NCI-H2029 (cell line): Measurements from ENCODE around the gene WIPF3.

Experiments used
- DNase-seq: peaks from one replicate; lab custom pipeline; 2025; lab: John Stamatoyannopoulos, UW

The WIPF3 gene

DNA sequence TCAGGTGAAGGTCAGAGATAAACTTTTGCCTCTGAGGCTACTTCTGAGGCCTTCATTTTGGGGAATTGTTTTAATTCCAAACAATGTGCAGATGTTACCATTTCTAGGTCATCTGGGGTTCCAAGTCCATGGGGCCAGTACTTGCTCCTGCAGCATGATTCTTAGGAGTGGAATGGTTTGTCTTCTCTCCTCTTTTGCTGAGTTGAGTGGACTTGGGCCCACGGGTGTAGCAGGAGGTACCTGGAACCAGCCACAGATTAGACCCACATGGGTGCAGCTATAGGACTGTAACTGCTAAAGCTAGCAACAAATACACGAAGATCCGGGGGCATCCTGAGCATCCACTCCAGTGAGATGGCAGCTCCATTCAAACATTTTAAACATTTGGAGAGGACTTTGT is 41.6 kb downstream of the WIPF3 start:
- DNase-seq, result no peak

DNA sequence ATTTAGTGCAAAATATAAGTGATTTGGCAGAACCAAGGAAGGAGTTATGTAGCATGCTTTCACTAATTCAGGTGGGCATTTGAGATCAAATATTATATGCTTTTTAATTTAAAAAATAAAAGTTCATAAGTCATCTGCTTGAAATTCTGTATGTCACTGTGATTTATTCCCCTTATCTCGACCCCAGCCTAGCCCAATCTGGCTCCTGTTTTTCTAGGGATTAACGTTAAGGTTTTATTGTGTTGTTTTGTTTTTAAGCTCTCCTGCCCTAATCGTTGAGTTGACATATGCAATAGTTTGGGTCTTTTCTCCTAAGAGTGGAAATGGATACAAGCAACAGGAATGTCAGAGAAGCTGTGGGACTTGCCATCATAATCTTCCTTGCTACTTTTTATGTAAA is 42.6 kb downstream of the WIPF3 start:
- no peak for DNase-seq

DNA sequence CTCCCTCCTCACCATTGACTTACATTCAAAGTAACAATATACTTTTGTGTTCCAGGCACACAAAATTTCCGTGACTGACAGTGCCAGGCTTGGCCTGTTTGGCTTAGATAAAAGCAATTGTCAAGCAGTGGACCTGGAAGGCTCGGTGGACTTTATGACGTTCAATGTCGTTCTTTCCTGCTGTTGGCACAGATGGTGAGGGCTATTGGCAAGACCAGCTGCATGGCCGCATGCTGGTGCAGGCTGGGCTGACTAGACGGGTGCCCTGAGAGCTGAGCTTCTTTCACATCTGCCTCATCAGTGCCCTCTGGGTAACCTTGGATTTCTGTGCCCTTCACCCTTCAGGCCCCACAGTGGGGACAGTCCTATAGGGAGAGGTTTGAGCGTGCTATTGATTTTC is 45.2 kb downstream of the WIPF3 start:
- no peak for DNase-seq

DNA sequence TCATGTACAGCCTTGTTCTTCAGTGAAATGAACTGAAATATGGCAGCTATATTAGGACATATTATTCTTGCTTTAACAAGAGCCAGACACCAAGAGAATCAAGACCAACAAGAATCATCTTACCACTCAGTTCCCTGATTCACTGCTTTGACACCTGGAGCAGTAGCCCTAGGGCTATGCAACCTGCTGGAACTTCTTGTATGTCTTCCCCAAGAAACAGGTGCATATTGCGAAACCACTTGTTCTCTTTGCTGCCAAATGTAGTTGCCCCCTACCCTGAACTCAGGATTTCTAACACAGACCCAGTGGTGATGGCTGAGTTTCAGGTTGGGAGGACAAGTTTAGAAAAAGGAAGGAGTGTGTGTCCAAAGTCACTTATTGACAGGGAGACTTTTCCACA is 46.1 kb downstream of the WIPF3 start:
- no peak for DNase-seq

DNA sequence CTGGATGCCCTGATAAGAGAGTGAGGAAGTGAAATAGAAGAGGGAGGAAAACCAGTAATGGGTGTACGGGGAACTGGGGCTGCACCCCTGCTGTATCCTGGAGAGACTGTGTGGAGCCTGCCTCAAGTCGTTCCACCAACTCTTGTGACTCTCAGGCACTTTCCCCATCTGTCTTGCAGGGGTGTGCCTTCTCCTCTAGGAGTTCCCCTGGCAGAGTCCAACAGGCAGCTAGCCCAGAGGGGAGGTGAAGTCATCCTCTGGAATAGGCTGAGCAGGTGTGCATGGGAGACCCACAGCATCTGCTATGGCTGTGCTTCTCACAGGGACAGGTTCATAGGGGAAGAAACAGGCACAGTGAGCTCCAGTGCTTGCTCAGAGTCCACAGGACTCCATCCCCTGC is 46.8 kb downstream of the WIPF3 start:
- DNase-seq, result no peak

DNA sequence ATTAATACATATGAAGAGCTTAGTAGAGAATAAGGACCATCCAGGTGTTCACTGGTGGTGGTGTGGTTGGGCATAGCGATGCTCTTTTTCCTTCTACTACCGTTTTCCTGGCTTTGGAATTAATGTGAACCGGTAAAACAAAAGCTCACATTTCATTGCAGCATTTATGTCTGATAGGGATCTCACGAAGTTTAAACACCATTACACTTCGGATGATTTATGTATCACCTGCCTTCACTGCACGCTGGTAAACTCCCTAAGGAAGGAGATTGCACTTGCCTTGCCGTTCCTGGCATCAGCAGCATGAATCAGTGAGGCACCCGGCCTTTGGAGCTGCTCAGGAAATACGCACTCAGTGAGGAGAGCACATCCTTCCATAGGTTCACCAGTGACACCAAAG is 47.5 kb downstream of the WIPF3 start:
- DNase-seq, result peak; percentile 33

DNA sequence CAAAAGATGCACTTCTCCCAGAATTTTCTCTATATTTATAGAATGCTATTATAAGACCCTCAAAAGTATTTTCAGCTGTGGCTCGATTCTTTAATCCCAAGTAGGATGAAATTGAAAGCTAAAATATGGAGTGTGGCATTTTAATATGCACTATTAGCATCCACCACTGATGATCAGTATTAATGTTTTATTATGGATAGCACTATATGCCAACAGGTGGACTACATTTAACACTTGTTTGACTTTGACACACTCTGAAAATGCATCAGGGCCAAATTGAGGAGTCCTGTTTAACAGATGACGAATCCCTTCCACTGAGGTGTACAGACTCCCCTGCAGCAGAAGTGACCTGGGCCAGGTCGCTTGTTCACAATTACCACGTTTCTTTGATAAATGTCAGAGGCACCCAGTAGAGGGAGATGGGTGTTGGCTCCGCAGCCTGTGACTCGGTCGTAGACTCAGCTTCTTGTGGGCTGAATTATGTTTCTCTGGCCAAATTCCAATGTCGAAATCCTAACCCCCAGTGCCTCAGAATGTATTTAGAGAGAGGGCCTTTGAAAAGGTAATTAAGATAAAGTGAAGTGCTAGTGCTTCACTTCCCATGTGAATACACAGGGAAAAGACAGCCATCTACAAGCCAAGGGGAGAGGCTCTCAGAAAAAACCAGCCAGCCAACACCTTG is 48.1 kb downstream of the WIPF3 start:
- peak; percentile 68 for DNase-seq

DNA sequence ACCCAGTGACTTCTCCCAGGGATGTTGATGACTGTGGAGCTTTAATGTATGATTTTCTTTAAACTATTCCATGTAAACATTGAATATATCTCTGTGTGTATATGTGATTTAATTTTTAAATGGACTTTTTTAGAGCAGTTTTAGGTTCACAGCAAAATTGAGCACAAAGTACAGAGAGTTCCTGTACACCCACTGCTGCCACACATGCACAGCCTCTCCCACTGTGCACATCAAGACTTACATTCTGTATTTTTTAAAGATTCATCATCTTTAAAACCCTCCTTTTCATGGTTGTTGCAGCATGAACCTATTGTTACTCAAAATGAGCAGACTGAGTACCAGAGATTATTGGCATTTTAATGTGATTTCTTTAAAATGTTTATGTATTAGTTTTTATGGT is 51.3 kb downstream of the WIPF3 start:
- no peak for DNase-seq

DNA sequence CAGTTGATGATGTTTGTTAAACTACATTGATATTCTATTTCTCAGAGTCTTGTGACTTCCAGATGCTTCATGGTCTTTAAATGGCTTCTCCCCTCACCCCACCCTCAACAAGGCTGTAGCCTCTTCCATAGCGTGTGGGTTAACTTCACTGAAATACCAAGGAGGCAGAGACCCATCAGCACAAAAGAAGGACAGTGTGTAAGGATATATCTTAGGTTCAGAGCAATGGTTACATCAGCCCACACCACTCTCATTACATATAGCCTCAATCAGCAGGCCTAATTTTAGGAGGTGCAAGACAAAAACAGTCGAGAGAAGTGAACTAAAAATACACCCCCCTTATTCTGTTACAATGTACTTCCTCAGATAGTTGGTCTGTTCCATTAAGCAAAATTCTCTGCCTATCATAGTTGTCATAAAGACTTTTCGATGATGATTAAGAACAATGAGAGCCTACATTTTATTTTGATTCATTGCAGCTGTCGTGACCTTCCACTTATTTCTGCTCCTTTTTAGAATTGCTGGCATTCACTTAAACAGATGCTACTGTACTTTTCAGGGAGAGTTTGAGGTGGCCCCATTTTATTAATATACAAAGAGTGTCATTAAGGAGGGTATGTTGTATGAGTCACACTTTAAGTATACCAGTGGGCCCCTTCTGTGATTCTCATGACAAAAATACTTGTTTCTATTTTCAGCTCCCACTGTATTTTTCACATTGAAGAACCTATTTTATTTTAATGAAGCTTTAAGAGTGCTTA is 52.1 kb downstream of the WIPF3 start:
- no peak for DNase-seq

DNA sequence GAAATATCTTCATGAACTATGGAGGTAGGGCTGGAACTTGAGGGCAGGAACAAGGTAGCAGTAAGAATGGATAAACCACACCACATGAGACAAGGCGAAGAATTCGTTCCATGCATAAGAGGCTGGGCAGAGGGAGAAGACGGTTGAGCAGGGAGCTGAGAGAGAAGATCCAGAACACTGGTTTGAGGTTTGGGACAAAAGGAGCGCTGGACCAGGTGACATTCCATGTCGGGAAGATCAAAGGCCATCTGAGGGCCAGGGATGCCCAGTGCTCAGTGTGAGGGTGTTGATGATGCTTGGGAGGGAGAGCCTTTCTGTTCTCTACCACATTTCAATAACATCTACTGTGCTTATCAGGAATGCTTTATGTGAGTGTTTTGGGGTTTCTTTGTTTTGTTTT is 52.8 kb downstream of the WIPF3 start:
- DNase-seq, result no peak

DNA sequence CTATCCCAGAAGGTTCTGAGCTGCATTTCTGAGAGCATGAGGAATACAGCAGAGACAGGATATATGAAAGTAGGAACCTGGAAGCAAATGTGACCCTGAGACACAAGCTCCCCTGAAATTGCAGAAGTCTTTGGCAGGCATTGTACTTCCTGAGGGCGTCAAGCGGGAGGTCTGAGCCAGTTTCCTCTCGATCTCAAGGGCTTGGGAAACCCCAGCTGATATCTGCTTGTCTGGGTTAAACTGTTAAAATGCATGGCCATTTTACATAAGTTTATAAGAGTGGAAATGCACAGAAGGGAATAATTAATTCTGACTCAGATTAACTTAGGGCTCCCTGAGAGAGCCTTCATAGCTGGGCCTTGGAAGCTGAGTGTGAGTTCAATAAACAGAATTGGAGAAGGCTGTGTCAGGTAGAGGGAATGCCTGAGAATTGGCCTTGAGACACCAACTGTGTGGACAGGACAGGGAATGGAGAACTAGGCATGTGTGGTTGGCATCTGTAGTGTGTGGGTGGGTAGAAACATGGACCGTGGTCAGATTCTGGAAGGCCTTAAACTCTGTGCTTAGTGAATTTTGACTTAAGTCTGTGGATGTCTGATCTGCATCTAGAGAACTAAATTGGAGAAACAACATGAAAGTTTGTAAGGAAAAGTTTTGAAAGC is 53.3 kb downstream of the WIPF3 start:
- no peak for DNase-seq

DNA sequence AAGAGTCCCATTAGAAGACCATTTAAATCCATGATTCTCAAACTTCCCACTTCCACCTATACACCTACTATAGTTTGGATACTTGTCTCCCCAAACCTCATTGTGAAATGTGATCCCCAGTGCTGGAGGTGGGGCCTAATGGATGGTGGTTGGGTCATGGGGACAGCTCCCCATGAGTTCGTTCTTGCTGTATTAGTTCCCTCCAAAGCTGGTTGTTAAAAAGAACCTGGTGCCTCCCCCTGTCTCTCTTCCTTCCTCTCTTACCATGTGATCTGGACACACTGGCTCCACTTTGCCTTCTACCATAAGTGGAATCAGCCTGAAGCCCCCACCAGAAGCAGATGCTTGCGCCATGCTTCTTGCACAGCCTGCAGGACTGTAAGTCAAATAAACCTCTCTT is 53.9 kb downstream of the WIPF3 start:
- DNase-seq, result no peak

DNA sequence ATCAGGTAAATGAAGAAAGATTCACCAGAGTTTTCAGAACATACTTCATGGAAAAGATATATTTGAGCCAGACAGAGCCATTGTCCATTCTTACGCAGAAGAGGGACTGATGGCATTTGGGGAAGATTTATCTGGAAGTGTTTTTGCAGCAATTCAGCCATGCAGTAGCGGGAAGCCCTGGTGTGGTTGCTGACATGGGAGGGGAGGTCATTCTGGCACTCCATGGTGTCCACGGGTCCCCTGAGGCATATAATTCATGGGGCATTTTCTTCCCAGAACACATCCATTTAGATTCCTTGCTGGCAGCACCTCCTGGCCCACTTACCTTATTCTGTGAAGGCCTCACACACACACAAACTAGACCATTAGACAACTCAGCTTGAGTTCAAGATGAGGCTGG is 55.6 kb downstream of the WIPF3 start:
- DNase-seq, result no peak

DNA sequence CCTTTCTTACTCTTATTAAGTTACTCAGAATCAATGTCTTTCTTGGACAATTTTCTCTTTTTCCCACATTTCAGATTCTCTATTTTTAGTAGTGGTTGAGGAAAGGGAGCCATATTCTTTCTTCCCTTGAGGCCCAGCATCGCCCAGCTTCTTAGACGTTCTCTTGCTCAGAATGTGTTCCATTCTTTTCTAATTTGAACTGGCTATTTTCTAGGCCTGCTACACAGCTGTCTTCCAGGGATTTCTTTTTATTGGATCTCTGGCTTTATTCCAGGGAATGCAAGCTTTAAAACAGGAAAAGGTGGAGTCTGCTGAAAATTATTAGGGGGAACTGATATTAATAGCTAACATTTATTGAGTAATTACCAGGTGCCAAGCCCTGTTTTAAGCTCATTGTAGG is 58.3 kb downstream of the WIPF3 start:
- DNase-seq, result no peak

DNA sequence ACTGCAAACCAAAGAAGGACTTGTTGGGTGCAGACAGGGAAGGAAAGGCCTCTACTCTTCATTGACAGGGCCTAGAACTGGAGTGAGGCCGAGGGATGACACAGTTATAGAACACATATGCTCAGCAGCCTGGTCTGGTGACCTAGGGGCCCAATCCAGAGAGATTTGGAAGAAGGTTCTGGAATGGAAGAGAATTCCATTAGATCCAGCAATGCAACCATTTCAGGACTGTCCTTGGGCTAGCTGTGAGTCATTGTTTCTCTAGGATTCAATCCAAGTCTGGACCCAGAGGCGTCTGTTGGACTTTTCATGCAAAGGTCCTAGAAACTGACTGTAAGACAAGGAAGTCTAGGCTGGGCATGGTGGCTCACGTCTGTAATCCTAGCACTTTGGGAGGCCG is 59.2 kb downstream of the WIPF3 start:
- DNase-seq, result no peak

DNA sequence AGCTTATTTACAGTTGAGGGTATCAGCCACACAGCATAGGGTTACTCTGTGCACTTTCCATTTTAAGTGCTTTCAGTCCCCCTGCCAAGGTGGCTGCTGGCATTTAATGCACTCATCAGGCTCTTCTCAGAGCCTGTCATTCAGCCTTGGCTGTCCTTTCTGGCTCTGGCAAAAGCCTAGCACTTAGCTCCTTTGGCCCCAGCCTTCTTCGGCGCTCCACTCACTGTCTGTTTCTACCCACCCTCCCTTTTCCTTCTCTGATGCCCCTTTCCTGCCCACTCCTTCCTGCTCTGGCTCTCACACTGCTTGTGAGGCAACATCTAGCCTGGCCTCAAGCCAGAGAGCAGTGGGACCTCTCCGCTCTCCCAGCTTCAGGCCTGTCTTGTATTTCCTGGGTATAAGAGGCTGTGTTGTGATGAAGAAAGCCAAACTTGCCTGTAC is 60.2 kb downstream of the WIPF3 start:
- DNase-seq, result peak; percentile 77

DNA sequence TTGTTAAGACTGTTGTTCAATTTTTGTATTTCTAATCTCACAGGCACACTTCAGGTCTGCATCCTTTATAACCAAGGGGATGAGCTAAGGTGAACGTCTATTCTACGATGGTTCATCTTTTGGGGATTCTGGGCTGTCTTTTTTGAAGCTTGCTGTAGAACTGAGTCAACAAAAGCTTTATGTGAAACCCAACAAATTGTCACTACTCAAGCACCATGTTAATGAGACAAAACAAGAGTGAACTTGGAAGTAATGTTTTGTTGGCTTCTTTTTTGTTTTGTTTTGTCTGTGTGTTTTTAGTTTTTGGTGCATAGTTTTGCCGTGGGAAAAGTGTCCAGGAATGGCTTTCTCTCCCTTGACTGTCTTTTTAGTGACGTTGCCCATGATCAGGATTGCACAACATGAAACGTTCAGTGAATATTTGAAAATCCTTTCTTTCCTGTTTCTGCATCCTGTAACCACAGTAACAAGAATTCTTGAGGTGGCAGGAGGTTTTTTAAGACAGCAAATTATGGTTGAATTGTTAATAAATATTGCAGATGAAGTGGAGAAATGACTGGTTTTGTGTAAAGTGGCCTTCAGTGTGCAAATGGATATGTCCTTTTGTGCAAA is 65.6 kb downstream of the WIPF3 start:
- no peak for DNase-seq

DNA sequence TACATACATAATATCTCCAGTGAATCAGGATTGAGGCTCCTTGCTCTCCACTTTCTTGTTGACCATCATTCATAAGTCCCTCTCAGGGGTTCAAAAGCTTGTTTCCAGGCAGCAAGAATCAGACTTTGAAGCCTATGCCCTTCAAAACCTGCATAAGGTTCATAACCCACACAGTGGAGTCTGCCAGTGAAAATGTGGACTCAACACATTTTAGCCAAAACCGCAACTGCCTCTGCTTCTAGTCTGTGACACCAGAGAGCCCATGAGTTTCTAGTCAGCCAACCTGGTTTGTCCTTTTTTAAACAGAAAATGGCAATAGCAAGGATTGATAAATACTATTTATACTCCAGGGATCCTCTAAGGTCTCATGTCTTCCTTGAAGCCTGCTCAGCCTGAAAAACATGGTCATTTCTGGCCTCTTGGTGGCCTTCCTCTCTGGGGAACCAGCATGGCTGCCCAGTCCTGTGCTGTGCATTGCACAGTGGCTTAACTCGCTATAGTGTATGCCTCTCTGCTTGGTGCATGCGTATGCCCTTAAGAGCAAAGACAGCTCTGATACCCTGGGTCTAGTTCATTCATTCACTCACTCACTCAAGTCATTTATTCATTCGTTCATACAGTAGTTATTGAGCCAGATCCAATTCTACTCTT is 67.5 kb downstream of the WIPF3 start:
- no peak for DNase-seq

DNA sequence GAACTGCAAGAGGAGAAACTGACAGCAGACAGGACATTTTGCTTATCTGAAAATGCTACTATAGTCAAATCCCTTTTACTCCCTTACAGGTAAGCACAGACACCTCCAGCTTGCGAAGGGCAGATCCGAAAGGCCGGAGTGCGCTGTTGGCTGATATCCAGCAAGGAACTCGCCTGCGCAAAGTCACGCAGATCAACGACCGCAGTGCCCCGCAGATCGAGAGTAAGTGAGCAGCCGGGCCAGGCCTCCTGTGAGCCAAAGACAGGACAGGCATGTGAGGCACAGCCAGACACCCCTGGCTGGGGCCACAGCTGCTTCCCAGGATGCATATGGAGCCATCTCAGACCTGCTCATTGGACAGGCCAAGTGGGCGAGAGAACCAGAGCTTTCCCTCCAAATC is 69.4 kb downstream of the WIPF3 start:
- no peak for DNase-seq

DNA sequence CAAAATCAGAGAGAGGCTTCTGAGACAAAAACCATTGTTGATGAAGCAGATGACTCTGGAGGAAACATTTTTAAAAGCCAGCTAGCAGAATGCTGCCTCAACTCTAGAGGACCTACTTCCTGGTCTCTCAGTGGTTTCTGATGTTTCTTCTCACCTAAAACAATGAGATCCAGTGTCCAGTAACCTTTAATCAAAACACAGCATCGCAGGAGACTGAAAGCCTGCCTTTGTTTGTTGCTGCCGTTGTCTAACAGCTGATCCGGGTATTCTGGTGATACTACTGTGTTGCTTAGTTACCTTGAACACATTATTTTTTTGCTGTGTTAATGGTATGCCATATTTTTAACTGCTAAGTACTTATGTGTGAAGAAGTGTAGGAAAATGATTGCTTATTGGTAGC is 70.9 kb downstream of the WIPF3 start:
- peak; percentile 39 for DNase-seq

DNA sequence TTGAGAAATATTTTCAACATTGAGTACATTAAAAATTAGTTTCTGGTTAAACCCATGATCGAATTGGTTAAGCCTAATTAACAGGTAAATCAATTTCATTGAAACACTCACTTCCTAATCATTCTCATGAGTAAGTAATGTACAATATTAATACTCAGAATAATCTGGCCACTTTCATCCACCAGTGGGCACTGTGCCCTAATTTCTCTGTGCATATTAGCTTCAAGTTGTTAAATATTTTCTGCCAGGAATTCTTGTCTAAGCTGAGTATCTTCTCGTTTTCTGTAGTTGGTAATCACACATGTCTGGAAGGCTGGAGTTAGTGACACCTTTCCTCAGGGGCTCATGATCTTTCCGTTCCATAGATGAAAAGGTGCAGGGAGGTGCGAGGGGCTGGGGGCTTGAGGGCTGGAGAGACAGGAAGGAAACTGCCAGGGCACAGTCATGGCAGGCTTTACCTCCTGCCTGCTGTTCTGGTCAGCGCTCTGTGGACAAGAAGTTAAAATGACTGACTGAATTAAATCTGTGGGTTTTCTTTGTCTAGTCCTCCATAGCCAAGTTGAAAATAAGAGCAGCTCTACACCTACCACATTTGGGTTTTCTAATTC is 71.9 kb downstream of the WIPF3 start:
- DNase-seq, result peak; percentile 12

DNA sequence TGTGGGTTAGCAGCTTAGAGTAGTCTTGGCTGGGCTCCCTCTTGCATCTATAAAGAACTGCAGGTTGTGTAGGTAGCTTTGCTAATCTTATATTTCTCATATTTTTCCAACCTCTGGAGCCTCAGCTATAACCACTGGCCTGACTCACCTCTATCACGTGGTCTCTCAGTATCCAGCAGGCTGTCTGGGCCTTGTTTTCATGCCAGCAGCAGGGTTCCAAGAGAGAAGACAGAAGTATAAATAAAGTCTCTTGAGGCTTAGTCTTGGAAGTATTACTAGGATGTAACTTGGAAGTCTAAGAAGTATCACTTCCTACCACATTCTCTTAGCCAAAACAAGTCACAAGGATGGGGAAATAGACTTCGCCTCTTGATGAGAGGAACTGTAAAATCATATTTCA is 73.3 kb downstream of the WIPF3 start:
- DNase-seq, result no peak
